ENCODE data around the gene ASB10.

The ASB10 gene

DNA sequence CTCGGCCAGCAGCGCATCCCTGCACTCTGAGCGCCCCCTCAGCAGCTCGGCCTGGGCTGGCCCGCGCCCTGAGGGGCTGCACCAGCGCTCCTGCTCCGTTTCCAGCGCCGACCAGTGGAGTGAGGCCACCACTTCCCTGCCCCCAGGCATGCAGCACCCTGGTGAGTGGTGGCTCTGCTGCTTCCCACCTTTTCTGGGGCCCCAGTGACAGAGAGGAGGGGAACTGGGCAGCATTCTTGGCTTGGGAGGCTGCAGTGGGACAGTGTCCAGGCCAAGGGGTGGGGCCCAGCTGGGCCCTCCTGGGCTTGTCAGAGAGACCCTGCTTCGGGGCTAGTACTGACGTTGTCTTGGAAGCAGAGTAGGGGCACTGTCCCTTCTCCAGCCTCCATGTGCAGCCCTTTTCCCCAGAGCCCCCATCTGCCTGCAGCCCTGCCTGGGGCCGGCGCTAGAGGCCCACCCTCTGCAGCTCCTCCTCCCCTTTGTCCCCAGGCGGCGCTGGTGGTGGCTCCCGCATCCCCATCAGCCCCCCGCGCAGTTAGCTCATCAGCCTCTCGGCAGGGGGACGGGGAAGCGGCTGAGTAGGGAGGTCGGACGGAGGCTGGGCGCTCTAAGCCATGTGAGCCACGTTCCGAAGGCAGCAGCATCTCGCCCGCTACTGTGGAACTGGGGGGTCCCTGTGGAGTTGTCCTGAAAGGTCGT lies 48.7 kb downstream of the ASB10 start:
- peaks cover 2 to 98% (median 86%) of the 10 kb centered on the region in 5 donors for H3K36me3 ChIP-seq (ENCODE audit: control insufficient read depth in 5 of 5, insufficient read depth in 5 of 5, low read length in 5 of 5)
- no peak overlapping the region for H3K9ac ChIP-seq (ENCODE audit: low read length in 5 of 5)
- peaks cover 1 to 14% (median 10%) of the 10 kb centered on the region in 5 donors for H3K4me1 ChIP-seq (ENCODE audit: control insufficient read depth in 5 of 5, insufficient read depth in 5 of 5, low read length in 5 of 5)
- H3K27ac ChIP-seq (ENCODE audit: low read depth, low read length), result no peak overlapping the region
- H3K27me3 ChIP-seq (ENCODE audit: control insufficient read depth in 5 of 5, insufficient read depth in 4 of 5, low read length in 5 of 5), result no peaks in the 10 kb centered on the region
- no peak overlapping the region for H3K4me3 ChIP-seq (ENCODE audit: low read depth in 1 of 5, low read length in 5 of 5)
- no peaks in the 10 kb centered on the region for H3K9me3 ChIP-seq (ENCODE audit: control insufficient read depth in 5 of 5, low read length in 5 of 5)

- H3K9me3 ChIP-seq (ENCODE audit: control insufficient read depth in 5 of 5, low read length in 5 of 5), result no peaks in the 10 kb centered on the region
- no peak overlapping the region for H3K27ac ChIP-seq (ENCODE audit: low read depth, low read length)
- peaks cover 2 to 98% (median 85%) of the 10 kb centered on the region in 5 donors for H3K36me3 ChIP-seq (ENCODE audit: control insufficient read depth in 5 of 5, insufficient read depth in 5 of 5, low read length in 5 of 5)
- H3K4me1 ChIP-seq (ENCODE audit: control insufficient read depth in 5 of 5, insufficient read depth in 5 of 5, low read length in 5 of 5), result peaks cover 0 to 9% (median 4%) of the 10 kb centered on the region in 5 donors
- no peaks in the 10 kb centered on the region for H3K27me3 ChIP-seq (ENCODE audit: control insufficient read depth in 5 of 5, insufficient read depth in 4 of 5, low read length in 5 of 5)
- no peak overlapping the region for H3K4me3 ChIP-seq (ENCODE audit: low read depth in 1 of 5, low read length in 5 of 5)
- H3K9ac ChIP-seq (ENCODE audit: low read length in 5 of 5), result no peak overlapping the region
These were observed 49.3 kb downstream of the ASB10 start for GRCh38 chr7:151137791-151138152.

DNA sequence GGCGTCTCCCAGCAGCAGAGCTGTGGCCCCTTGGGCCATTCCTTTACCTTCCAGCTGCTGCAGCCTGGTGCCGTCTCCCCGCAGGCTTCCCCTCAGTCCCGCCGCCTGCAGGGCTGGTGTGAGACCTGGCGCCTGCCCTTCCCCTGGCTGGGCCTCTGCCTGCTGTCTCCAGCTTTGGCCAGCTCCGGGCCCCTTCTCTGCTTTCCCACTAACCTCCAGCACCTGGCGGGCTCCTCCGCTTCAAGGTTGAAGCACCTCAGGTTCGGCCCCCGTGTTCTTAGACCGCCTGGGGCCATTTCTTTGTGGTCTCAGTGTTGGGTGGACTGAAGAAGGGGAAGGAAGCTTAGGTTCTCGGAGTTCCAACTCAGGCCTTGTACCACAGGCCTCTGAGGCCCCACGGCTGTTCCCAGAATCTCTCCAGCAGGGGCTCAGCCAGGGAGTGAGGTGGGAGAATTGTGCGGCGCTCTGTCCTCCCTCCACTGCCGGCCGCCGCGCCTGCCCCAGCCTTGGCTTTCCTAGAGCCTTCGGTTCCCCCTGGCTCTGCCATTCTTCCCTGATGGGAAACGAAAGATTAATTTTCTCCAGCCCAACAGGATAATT lies 49.9 kb downstream of the ASB10 start:
- Histone ChIP-seq H3K9ac (ENCODE audit: low read length in 5 of 5) (no peak overlapping the region), H3K36me3 (ENCODE audit: control insufficient read depth in 5 of 5, insufficient read depth in 5 of 5, low read length in 5 of 5) (peaks cover 2 to 98% (median 86%) of the 10 kb centered on the region in 5 donors), H3K4me1 (ENCODE audit: control insufficient read depth in 5 of 5, insufficient read depth in 5 of 5, low read length in 5 of 5) (peaks cover 0 to 3% (median 0%) of the 10 kb centered on the region in 5 donors), H3K9me3 (ENCODE audit: control insufficient read depth in 5 of 5, low read length in 5 of 5) (no peaks in the 10 kb centered on the region), H3K27me3 (ENCODE audit: control insufficient read depth in 5 of 5, insufficient read depth in 4 of 5, low read length in 5 of 5) (no peaks in the 10 kb centered on the region), H3K4me3 (ENCODE audit: low read depth in 1 of 5, low read length in 5 of 5) (no peak overlapping the region), H3K27ac (ENCODE audit: low read depth, low read length) (no peak overlapping the region)

DNA sequence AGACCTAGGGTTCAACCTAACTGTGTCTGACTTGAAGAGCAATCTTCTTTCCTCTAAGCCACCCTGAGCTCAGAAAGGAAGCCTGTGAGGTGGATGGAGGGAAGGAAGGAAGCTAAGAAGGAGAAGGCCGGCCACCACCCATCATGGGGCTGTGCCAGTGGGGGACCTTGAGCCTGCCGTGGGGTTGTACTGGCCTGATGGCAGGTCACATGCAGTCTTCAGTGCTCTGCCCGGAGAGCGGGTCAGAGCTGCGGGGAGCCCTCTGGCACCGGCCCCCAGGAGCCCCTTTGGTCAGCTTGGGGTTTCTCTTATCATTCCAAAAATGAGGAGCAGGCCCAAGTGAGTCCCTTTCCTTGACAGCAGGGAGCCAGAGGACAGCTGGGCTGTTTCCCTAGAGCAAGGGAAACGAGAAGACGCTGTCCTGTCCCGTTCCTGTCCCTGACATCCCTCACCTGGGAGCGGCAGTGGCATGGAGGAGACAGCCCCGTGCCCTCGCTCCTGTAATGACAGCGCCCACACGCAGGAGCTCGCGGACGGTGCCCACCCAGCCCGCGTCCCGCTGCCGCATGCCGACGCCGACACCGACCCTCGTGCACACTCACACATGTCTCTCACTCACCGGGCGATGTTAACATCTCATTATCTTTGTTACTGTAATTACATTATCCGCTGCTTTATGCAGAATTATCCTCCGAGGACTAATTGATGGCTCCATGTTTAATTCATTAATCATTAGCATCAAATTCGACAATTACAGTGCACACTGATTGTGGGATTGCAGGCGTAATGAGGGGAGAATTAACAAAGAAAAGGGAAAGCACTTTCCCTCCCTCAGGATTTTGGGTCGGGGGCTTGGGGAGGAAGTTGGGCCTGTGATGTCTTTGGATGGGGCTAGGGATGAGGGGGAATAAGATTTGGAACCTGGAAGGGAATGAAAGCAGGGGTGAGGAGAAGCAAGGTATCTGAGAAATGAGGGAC lies 50.9 kb downstream of the ASB10 start:
- H3K4me3 ChIP-seq (ENCODE audit: low read depth in 1 of 5, low read length in 5 of 5), result no peak overlapping the region
- H3K27ac ChIP-seq (ENCODE audit: low read depth, low read length), result no peak overlapping the region
- H3K36me3 ChIP-seq (ENCODE audit: control insufficient read depth in 5 of 5, insufficient read depth in 5 of 5, low read length in 5 of 5), result peaks cover 2 to 98% (median 86%) of the 10 kb centered on the region in 5 donors
- no peak overlapping the region for H3K9ac ChIP-seq (ENCODE audit: low read length in 5 of 5)
- H3K4me1 ChIP-seq (ENCODE audit: control insufficient read depth in 5 of 5, insufficient read depth in 5 of 5, low read length in 5 of 5), result no peaks in the 10 kb centered on the region
- H3K27me3 ChIP-seq (ENCODE audit: control insufficient read depth in 5 of 5, insufficient read depth in 4 of 5, low read length in 5 of 5), result no peaks in the 10 kb centered on the region
- no peaks in the 10 kb centered on the region for H3K9me3 ChIP-seq (ENCODE audit: control insufficient read depth in 5 of 5, low read length in 5 of 5)

GRCh38 chr7:151135525-151135845 lies 51.6 kb downstream of the ASB10 start:
- Histone ChIP-seq H3K36me3 (ENCODE audit: control insufficient read depth in 5 of 5, insufficient read depth in 5 of 5, low read length in 5 of 5) (peaks cover 2 to 98% (median 85%) of the 10 kb centered on the region in 5 donors), H3K27me3 (ENCODE audit: control insufficient read depth in 5 of 5, insufficient read depth in 4 of 5, low read length in 5 of 5) (no peaks in the 10 kb centered on the region), H3K4me1 (ENCODE audit: control insufficient read depth in 5 of 5, insufficient read depth in 5 of 5, low read length in 5 of 5) (no peaks in the 10 kb centered on the region), H3K9ac (ENCODE audit: low read length in 5 of 5) (no peak overlapping the region), H3K9me3 (ENCODE audit: control insufficient read depth in 5 of 5, low read length in 5 of 5) (no peaks in the 10 kb centered on the region), H3K27ac (ENCODE audit: low read depth, low read length) (no peak overlapping the region), H3K4me3 (ENCODE audit: low read depth in 1 of 5, low read length in 5 of 5) (no peak overlapping the region)

DNA sequence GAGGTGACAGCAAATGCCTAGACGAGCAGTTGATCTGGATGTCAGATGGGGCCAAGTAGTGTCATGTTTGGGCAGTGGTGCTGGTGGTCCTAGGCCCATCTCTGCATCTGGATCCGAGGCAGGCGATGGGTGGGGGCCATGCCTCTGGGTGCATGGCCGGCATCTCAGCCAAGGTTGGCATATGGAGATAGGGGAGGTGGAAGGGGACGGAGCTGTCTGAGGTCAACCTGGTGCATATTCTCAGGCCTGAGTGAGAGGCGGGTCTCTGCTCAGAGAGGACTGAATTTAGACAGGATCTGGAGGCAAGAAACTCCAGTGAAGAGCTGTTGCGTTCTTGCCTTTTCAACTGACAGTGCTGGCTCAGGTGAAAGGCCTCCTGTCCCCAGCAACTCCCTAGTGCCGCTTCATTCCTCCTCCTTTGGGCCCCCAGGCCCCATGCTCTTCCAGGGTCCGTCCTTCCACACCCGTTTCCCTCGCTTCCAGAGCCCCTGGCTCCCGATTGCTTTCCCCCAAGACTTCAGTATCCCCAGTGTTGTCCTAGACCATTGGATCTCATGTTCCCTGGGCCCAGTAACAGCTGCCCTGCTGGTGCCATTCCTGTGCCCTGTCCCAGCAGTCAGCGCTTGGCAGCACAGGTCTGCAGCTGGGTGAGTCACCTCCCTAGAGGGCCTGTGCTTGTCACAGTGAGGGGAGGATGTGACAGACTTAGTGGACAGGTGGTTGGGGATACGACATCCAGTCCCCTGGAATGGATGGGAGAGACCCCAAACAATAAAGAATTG lies 52.1 kb downstream of the ASB10 start:
- Histone ChIP-seq H3K9me3 (ENCODE audit: control insufficient read depth in 5 of 5, low read length in 5 of 5) (no peaks in the 10 kb centered on the region), H3K9ac (ENCODE audit: low read length in 5 of 5) (no peak overlapping the region), H3K36me3 (ENCODE audit: control insufficient read depth in 5 of 5, insufficient read depth in 5 of 5, low read length in 5 of 5) (peaks cover 2 to 98% (median 85%) of the 10 kb centered on the region in 5 donors), H3K4me3 (ENCODE audit: low read depth in 1 of 5, low read length in 5 of 5) (no peak overlapping the region), H3K4me1 (ENCODE audit: control insufficient read depth in 5 of 5, insufficient read depth in 5 of 5, low read length in 5 of 5) (no peaks in the 10 kb centered on the region), H3K27ac (ENCODE audit: low read depth, low read length) (no peak overlapping the region), H3K27me3 (ENCODE audit: control insufficient read depth in 5 of 5, insufficient read depth in 4 of 5, low read length in 5 of 5) (no peaks in the 10 kb centered on the region)

- Histone ChIP-seq H3K27ac (ENCODE audit: low read depth, low read length) (no peak overlapping the region), H3K9ac (ENCODE audit: low read length in 5 of 5) (no peak overlapping the region), H3K4me1 (ENCODE audit: control insufficient read depth in 5 of 5, insufficient read depth in 5 of 5, low read length in 5 of 5) (no peaks in the 10 kb centered on the region), H3K36me3 (ENCODE audit: control insufficient read depth in 5 of 5, insufficient read depth in 5 of 5, low read length in 5 of 5) (peaks cover 2 to 98% (median 85%) of the 10 kb centered on the region in 5 donors), H3K27me3 (ENCODE audit: control insufficient read depth in 5 of 5, insufficient read depth in 4 of 5, low read length in 5 of 5) (no peaks in the 10 kb centered on the region), H3K9me3 (ENCODE audit: control insufficient read depth in 5 of 5, low read length in 5 of 5) (no peaks in the 10 kb centered on the region), H3K4me3 (ENCODE audit: low read depth in 1 of 5, low read length in 5 of 5) (no peak overlapping the region)
These were observed 52.9 kb downstream of the ASB10 start for GRCh38 chr7:151133986-151134742.

DNA sequence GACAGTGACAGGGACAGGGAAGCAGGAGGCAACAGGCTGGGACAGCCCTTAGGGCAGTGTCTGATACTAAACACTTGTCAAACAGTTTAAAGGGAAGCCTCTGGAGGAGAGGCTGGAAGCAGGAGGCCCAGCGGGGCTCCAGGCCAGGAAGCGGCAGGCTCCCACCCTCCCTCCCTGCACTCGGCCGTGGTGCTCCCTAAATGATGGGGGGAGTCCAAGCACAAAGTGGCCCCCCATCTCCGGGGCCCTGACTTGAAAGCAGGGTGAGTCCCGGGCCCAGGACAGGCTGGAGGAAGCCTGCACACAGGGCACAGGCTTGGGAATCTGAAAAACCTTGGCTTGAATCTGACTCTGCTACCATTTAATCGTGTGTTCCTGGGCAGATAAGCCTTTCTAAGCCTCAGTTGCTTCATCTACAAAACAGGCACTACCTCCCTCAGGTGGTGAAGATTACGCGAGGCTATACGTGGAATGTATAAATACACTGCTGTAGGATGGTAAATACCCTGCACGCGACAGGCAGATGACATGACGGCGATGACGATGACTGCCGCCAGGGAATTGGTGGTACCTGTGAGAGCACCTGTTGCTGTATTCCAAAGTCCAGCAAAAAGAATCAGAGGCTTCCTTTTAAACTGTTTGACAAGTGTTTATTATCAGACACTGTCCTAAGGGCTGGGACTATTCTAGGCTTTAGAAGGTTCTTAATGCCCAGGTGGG lies 53.6 kb downstream of the ASB10 start:
- Histone ChIP-seq H3K27me3 (ENCODE audit: control insufficient read depth in 5 of 5, insufficient read depth in 4 of 5, low read length in 5 of 5) (no peaks in the 10 kb centered on the region), H3K9ac (ENCODE audit: low read length in 5 of 5) (no peak overlapping the region), H3K27ac (ENCODE audit: low read depth, low read length) (no peak overlapping the region), H3K36me3 (ENCODE audit: control insufficient read depth in 5 of 5, insufficient read depth in 5 of 5, low read length in 5 of 5) (peaks cover 2 to 99% (median 92%) of the 10 kb centered on the region in 5 donors), H3K4me3 (ENCODE audit: low read depth in 1 of 5, low read length in 5 of 5) (no peak overlapping the region), H3K9me3 (ENCODE audit: control insufficient read depth in 5 of 5, low read length in 5 of 5) (no peaks in the 10 kb centered on the region), H3K4me1 (ENCODE audit: control insufficient read depth in 5 of 5, insufficient read depth in 5 of 5, low read length in 5 of 5) (no peaks in the 10 kb centered on the region)

Measured in subcutaneous abdominal adipose tissue (tissue), 5 donors.